Dendritic cell treated with granulocyte-macrophage colony-stimulating factor and Interleukin-4, amounts not matched to agents 40 ng/mL and 50 ng/mL, for 4 days (primary cell): ENCODE measurements around the gene CIB1.

Experiments used
- H3K27ac Mint-ChIP-seq: one replicate; pipeline ENCODE4 v1.8.0; 2022; ENCODE audit warnings: mild to moderate bottlenecking, mixed read lengths
- H3K27me3 Mint-ChIP-seq: one replicate; pipeline ENCODE4 v1.8.0; 2022; ENCODE audit warnings: mild to moderate bottlenecking, mixed read lengths
- H3K36me3 Mint-ChIP-seq: one replicate; pipeline ENCODE4 v1.8.0; 2022; ENCODE audit warnings: low read depth, mixed read lengths
- H3K4me1 Mint-ChIP-seq: one replicate; pipeline ENCODE4 v1.8.0; 2022; ENCODE audit warnings: low read depth, mixed read lengths
- H3K4me3 Mint-ChIP-seq: one replicate; pipeline ENCODE4 v1.8.0; 2022; ENCODE audit warnings: mild to moderate bottlenecking, moderate library complexity, mixed read lengths
- H3K9me3 Mint-ChIP-seq: one replicate; pipeline ENCODE4 v1.8.0; 2022; ENCODE audit warnings: mixed read lengths
- intact Hi-C: fragments of 100-400 bp; cut with micrococcal nuclease; formaldehyde crosslinking; loops from one replicate; pipeline ENCODE4 v1.15.0; 2022

Gene CIB1

GRCh38 chr15:90203922-90204321 lies 29.8 kb downstream of the CIB1 start:
- Mint-ChIP-seq H3K9me3 (no peaks in the 10 kb centered on the region), H3K4me3 (no peak overlapping the region), H3K27ac (no peak overlapping the region), H3K27me3 (peaks cover 7% of the 10 kb centered on the region), H3K4me1 (peaks cover 65% of the 10 kb centered on the region), H3K36me3 (peaks cover 32% of the 10 kb centered on the region)
- intact Hi-C loops: no loop called here

GRCh38 chr15:90203473-90203872 lies 30.3 kb downstream of the CIB1 start:
- H3K27me3 Mint-ChIP-seq: peaks cover 7% of the 10 kb centered on the region
- peaks cover 30% of the 10 kb centered on the region for H3K36me3 Mint-ChIP-seq
- H3K4me1 Mint-ChIP-seq: peaks cover 68% of the 10 kb centered on the region
- H3K4me3 Mint-ChIP-seq: no peak overlapping the region
- H3K27ac Mint-ChIP-seq: no peak overlapping the region
- intact Hi-C loops: no loop called here
- H3K9me3 Mint-ChIP-seq: no peaks in the 10 kb centered on the region

- H3K27me3 Mint-ChIP-seq: peaks cover 7% of the 10 kb centered on the region
- intact Hi-C loops: no loop called here
- H3K36me3 Mint-ChIP-seq: peaks cover 30% of the 10 kb centered on the region
- H3K9me3 Mint-ChIP-seq: no peaks in the 10 kb centered on the region
- H3K4me3 Mint-ChIP-seq: no peak overlapping the region
- H3K27ac Mint-ChIP-seq: no peak overlapping the region
- peaks cover 71% of the 10 kb centered on the region for H3K4me1 Mint-ChIP-seq
These were observed 30.8 kb downstream of the CIB1 start for GRCh38 chr15:90202929-90203328.

GRCh38 chr15:90201944-90202375 lies 31.8 kb downstream of the CIB1 start:
- Mint-ChIP-seq H3K9me3 (no peaks in the 10 kb centered on the region), H3K36me3 (peaks cover 27% of the 10 kb centered on the region), H3K27ac (peak overlapping the region; percentile 84), H3K27me3 (peaks cover 7% of the 10 kb centered on the region), H3K4me3 (peak overlapping the region; percentile 80), H3K4me1 (peaks cover 71% of the 10 kb centered on the region)
- intact Hi-C loops: no loop called here

- Mint-ChIP-seq H3K36me3 (peaks cover 21% of the 10 kb centered on the region), H3K27me3 (peaks cover 7% of the 10 kb centered on the region), H3K9me3 (no peaks in the 10 kb centered on the region), H3K4me1 (peaks cover 69% of the 10 kb centered on the region), H3K27ac (peak within 1 kb of the TSS; percentile 84), H3K4me3 (peak within 1 kb of the TSS; percentile 80)
- intact Hi-C loops: no loop called here
These were observed 32.4 kb downstream of the CIB1 start, which contains the start of gene SEMA4B for GRCh38 chr15:90201130-90201943. Gene SEMA4B (plus strand): TSS chr15:90201330. CDS start chr15:90201579, 249 bp downstream.

GRCh38 chr15:90200534-90201129 lies 33.1 kb downstream of the CIB1 start:
- H3K4me3 Mint-ChIP-seq: peak overlapping the region; percentile 80
- H3K27ac Mint-ChIP-seq: peak overlapping the region; percentile 84
- no peaks in the 10 kb centered on the region for H3K9me3 Mint-ChIP-seq

GRCh38 chr15:90194655-90195054 lies 39.1 kb downstream of the CIB1 start:
- H3K27ac Mint-ChIP-seq: no peak overlapping the region
- no peak overlapping the region for H3K4me3 Mint-ChIP-seq
- peaks cover 11% of the 10 kb centered on the region for H3K36me3 Mint-ChIP-seq
- intact Hi-C loops: no loop called here
- H3K9me3 Mint-ChIP-seq: no peaks in the 10 kb centered on the region
- no peaks in the 10 kb centered on the region for H3K27me3 Mint-ChIP-seq
- H3K4me1 Mint-ChIP-seq: peaks cover 58% of the 10 kb centered on the region

More at GRCh38 chr15:90200534-90201129, 33.1 kb downstream of the CIB1 start:
- Mint-ChIP-seq H3K27me3 (peaks cover 7% of the 10 kb centered on the region), H3K4me1 (peaks cover 64% of the 10 kb centered on the region), H3K36me3 (peaks cover 17% of the 10 kb centered on the region)
- intact Hi-C loops: no loop called here

GRCh38 chr15:90192961-90193786 lies 40.6 kb downstream of the CIB1 start:
- Mint-ChIP-seq H3K36me3 (peaks cover 11% of the 10 kb centered on the region), H3K4me1 (peaks cover 54% of the 10 kb centered on the region), H3K9me3 (no peaks in the 10 kb centered on the region), H3K27me3 (no peaks in the 10 kb centered on the region), H3K27ac (peak overlapping the region; percentile 84), H3K4me3 (peak overlapping the region; percentile 56)
- intact Hi-C loops: no loop called here

GRCh38 chr15:90191794-90192509 lies 41.8 kb downstream of the CIB1 start:
- intact Hi-C loops: no loop called here
- Mint-ChIP-seq H3K27ac (peak overlapping the region; percentile 31), H3K4me3 (peak overlapping the region; percentile 42), H3K27me3 (no peaks in the 10 kb centered on the region), H3K4me1 (peaks cover 62% of the 10 kb centered on the region), H3K9me3 (no peaks in the 10 kb centered on the region), H3K36me3 (peaks cover 11% of the 10 kb centered on the region)

- peaks cover 63% of the 10 kb centered on the region for H3K4me1 Mint-ChIP-seq
These were observed 42.4 kb downstream of the CIB1 start for GRCh38 chr15:90191344-90191687.

GRCh38 chr15:90190606-90191343 lies 43.0 kb downstream of the CIB1 start:
- Mint-ChIP-seq H3K27ac (peak overlapping the region; percentile 31), H3K27me3 (no peaks in the 10 kb centered on the region), H3K9me3 (no peaks in the 10 kb centered on the region), H3K36me3 (peaks cover 11% of the 10 kb centered on the region), H3K4me1 (peaks cover 62% of the 10 kb centered on the region), H3K4me3 (no peak overlapping the region)
- intact Hi-C loops: no loop called here

More at GRCh38 chr15:90191344-90191687, 42.4 kb downstream of the CIB1 start:
- intact Hi-C loops: no loop called here
- peaks cover 11% of the 10 kb centered on the region for H3K36me3 Mint-ChIP-seq
- no peak overlapping the region for H3K4me3 Mint-ChIP-seq
- no peaks in the 10 kb centered on the region for H3K27me3 Mint-ChIP-seq
- peak overlapping the region; percentile 31 for H3K27ac Mint-ChIP-seq
- H3K9me3 Mint-ChIP-seq: no peaks in the 10 kb centered on the region

- Mint-ChIP-seq H3K27ac (peak overlapping the region; percentile 31), H3K4me3 (no peak overlapping the region), H3K4me1 (peaks cover 65% of the 10 kb centered on the region), H3K27me3 (no peaks in the 10 kb centered on the region), H3K36me3 (peaks cover 3% of the 10 kb centered on the region), H3K9me3 (no peaks in the 10 kb centered on the region)
- intact Hi-C loops: no loop called here
These were observed 43.8 kb downstream of the CIB1 start for GRCh38 chr15:90189781-90190467.
